Lower leg skin (tissue), 3 donors: ENCODE results near the gene KASH5.

ENCODE experiments used
- POLR2A ChIP-seq, 2 donors: fragments of 450-650 bp; IDR thresholded peaks; one replicate each; pipeline ENCODE4 v1.6.1; 2016 to 2017; ENCODE audit warnings: antibody characterized with exemption in 2 of 2, mild to moderate bottlenecking in 1 of 2, moderate library complexity in 1 of 2
- TF ChIP-seq, protein P1 (sequence below), 3 donors: fragments of 450-650 bp; IDR thresholded peaks; one replicate each; pipeline ENCODE4 v1.5.1; 2016; ENCODE audit warnings: antibody characterized with exemption in 3 of 3, mild to moderate bottlenecking in 3 of 3, moderate library complexity in 2 of 3

DNA sequence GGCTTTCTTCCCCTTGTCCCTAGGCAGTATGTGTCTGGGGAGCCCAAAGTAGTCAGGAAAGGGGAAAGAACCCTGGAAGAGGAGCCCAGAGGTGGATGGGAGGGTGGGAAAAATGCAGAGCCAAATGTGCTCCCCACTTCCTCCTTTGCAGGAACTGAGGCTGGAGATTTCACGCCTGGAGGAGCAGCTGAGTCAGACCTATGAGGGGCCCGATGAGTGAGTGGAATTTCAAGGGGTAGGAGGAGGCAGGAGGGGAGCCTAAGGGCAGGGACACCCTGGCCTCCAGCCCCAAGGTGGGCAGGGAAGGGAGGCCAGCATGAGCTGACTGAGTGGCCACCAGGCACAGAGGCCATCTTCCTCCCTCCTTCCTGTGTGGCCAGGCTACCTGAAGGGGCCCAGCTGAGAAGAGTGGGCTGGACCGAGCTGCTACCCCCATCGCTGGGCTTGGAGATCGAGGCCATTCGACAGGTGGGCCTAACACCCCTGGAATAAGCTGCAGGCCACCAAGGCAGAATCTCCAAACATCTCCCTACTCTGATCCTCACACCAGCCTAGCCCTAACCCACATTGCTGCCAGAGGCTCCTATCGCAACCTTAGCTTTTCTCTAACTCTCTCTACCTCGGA, 20.9 kb downstream of the KASH5 start:
- TF ChIP-seq, protein P1, sequence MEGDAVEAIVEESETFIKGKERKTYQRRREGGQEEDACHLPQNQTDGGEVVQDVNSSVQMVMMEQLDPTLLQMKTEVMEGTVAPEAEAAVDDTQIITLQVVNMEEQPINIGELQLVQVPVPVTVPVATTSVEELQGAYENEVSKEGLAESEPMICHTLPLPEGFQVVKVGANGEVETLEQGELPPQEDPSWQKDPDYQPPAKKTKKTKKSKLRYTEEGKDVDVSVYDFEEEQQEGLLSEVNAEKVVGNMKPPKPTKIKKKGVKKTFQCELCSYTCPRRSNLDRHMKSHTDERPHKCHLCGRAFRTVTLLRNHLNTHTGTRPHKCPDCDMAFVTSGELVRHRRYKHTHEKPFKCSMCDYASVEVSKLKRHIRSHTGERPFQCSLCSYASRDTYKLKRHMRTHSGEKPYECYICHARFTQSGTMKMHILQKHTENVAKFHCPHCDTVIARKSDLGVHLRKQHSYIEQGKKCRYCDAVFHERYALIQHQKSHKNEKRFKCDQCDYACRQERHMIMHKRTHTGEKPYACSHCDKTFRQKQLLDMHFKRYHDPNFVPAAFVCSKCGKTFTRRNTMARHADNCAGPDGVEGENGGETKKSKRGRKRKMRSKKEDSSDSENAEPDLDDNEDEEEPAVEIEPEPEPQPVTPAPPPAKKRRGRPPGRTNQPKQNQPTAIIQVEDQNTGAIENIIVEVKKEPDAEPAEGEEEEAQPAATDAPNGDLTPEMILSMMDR (IDR thresholded peaks at IDR 0.05): no peak
- TF ChIP-seq POLR2A (IDR thresholded peaks at IDR 0.05): no peak
